ENCODE results near the gene CAMK1G. TPM values are rescaled to one million over a fixed set of nuclear protein-coding genes. Genes with fewer than 3 reads are reported as not detected.

The CAMK1G gene
- total RNA-seq, 1 donor from 2014 or later = not detected

- Histone ChIP-seq H3K4me1 (peaks cover 51% of the 10 kb centered on the region), H3K27ac (replicated peaks) (peak overlapping the region; percentile 52), H3K27me3 (ENCODE audit: low read depth) (peaks cover 5% of the 10 kb centered on the region), H3K4me3 (no peak overlapping the region), H3K9me3 (replicated peaks) (no peaks in the 10 kb centered on the region), H3K36me3 (no peaks in the 10 kb centered on the region)
- DNase-seq = no peak
- TF ChIP-seq CTCF (IDR thresholded peaks at IDR 0.05; ENCODE audit: borderline replicate concordance) = no peak
- intact Hi-C loops (cut with micrococcal nuclease) = no loop called here
These were observed 70.4 kb downstream of the CAMK1G start for GRCh38 chr1:209653915-209654351.

GRCh38 chr1:209655411-209656231 lies 72.1 kb downstream of the CAMK1G start:
- no peak for TF ChIP-seq CTCF (IDR thresholded peaks at IDR 0.05; ENCODE audit: borderline replicate concordance)
- intact Hi-C loops (cut with micrococcal nuclease) = no loop called here

GRCh38 chr1:209657140-209657879 lies 73.8 kb downstream of the CAMK1G start:
- peaks cover 25% of the 10 kb centered on the region for H3K4me1 ChIP-seq
- TF ChIP-seq CTCF (IDR thresholded peaks at IDR 0.05; ENCODE audit: borderline replicate concordance) = no peak
- H3K4me3 ChIP-seq = no peak overlapping the region
- no peak for DNase-seq
- H3K36me3 ChIP-seq = no peaks in the 10 kb centered on the region
- H3K27ac ChIP-seq (replicated peaks) = no peak overlapping the region
- intact Hi-C loops (cut with micrococcal nuclease) = no loop called here
- no peaks in the 10 kb centered on the region for H3K9me3 ChIP-seq (replicated peaks)
- peaks cover 5% of the 10 kb centered on the region for H3K27me3 ChIP-seq (ENCODE audit: low read depth)

More at GRCh38 chr1:209655411-209656231, 72.1 kb downstream of the CAMK1G start:
- Histone ChIP-seq H3K27me3 (ENCODE audit: low read depth) (peaks cover 5% of the 10 kb centered on the region), H3K4me1 (peaks cover 37% of the 10 kb centered on the region), H3K36me3 (no peaks in the 10 kb centered on the region), H3K27ac (replicated peaks) (no peak overlapping the region), H3K4me3 (no peak overlapping the region), H3K9me3 (replicated peaks) (no peaks in the 10 kb centered on the region)
- DNase-seq = no peak

GRCh38 chr1:209657918-209658317 lies 74.4 kb downstream of the CAMK1G start:
- no peak for DNase-seq
- Histone ChIP-seq H3K9me3 (replicated peaks) (no peaks in the 10 kb centered on the region), H3K36me3 (no peaks in the 10 kb centered on the region), H3K4me1 (peaks cover 19% of the 10 kb centered on the region), H3K27ac (replicated peaks) (no peak overlapping the region), H3K27me3 (ENCODE audit: low read depth) (peaks cover 5% of the 10 kb centered on the region), H3K4me3 (no peak overlapping the region)
- intact Hi-C loops (cut with micrococcal nuclease) = no loop called here
- no peak for TF ChIP-seq CTCF (IDR thresholded peaks at IDR 0.05; ENCODE audit: borderline replicate concordance)

GRCh38 chr1:209659909-209660308 lies 76.4 kb downstream of the CAMK1G start:
- Histone ChIP-seq H3K27ac (replicated peaks) (no peak overlapping the region), H3K4me3 (no peak overlapping the region), H3K9me3 (replicated peaks) (no peaks in the 10 kb centered on the region), H3K36me3 (no peaks in the 10 kb centered on the region), H3K4me1 (peaks cover 3% of the 10 kb centered on the region), H3K27me3 (ENCODE audit: low read depth) (peaks cover 5% of the 10 kb centered on the region)
- TF ChIP-seq CTCF (IDR thresholded peaks at IDR 0.05; ENCODE audit: borderline replicate concordance) = no peak
- DNase-seq = no peak
- intact Hi-C loops (cut with micrococcal nuclease) = no loop called here

Measured in left ventricle myocardium inferior (tissue), 1 donor.